Thyroid gland (tissue), 4 donors: Measurements from ENCODE around the gene RAB13.
"Not testable (repeated sequence)": the region's sequence is repeated elsewhere in the genome, so short reads cannot be mapped to it uniquely, and the experiment has no call there.

Experiments used
- POLR2A ChIP-seq, 2 donors: fragments of 450-650 bp; IDR thresholded peaks; one replicate each; pipeline ENCODE4 v1.6.1; 2017; ENCODE audit warnings: antibody characterized with exemption in 2 of 2, mild to moderate bottlenecking in 2 of 2, moderate library complexity in 1 of 2
- TF ChIP-seq, protein P1 (sequence below), 6 experiments: fragments of 200-600 bp in 3 of 6; fragments of 450-650 bp in 3 of 6; sonication (generic) in 3 of 6; IDR thresholded peaks; one replicate each; pipeline ENCODE4 v1.5.1; 2016 to 2019; ENCODE audit warnings: antibody characterized with exemption in 6 of 6, mild to moderate bottlenecking in 2 of 6, inconsistent platforms in 1 of 6, moderate library complexity in 1 of 6

DNA sequence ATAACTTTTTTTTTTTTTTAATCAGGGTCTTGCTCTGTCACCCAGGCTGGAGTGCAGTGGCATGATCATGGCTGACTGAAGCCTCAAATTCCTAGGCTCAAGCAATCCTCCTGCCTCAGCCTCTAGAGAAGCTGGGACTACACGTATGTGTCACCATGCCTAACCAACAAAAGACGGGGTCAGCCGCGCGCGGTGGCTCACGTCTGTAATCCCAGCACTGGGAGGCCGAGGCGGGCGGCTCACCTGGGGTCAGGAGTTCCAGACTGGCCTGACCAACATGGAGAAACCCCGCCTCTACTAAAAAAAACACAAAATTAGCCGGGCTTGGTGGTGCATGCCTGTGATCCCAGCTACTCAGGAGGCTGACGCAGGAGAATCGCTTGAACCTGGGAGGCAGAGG is 26.4 kb upstream of the RAB13 start:
- TF ChIP-seq, protein P1, sequence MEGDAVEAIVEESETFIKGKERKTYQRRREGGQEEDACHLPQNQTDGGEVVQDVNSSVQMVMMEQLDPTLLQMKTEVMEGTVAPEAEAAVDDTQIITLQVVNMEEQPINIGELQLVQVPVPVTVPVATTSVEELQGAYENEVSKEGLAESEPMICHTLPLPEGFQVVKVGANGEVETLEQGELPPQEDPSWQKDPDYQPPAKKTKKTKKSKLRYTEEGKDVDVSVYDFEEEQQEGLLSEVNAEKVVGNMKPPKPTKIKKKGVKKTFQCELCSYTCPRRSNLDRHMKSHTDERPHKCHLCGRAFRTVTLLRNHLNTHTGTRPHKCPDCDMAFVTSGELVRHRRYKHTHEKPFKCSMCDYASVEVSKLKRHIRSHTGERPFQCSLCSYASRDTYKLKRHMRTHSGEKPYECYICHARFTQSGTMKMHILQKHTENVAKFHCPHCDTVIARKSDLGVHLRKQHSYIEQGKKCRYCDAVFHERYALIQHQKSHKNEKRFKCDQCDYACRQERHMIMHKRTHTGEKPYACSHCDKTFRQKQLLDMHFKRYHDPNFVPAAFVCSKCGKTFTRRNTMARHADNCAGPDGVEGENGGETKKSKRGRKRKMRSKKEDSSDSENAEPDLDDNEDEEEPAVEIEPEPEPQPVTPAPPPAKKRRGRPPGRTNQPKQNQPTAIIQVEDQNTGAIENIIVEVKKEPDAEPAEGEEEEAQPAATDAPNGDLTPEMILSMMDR (IDR thresholded peaks at IDR 0.05), result not testable (repeated sequence)
- TF ChIP-seq POLR2A (IDR thresholded peaks at IDR 0.05), result not testable (repeated sequence)
